Measurements from ENCODE around the gene CHRNG. TPM values are rescaled to one million over a fixed set of nuclear protein-coding genes. Genes with fewer than 3 reads are reported as not detected.

CHRNG gene
- total and polyA plus RNA-seq, 2 donors (not counting 3 experiments of a cell fraction or from before 2014, with no cell fraction given) = not detected

GRCh38 chr2:232587512-232587911, 48.0 kb downstream of the CHRNG start:
- H3K36me3 ChIP-seq (ENCODE audit: control insufficient read depth in 2 of 2, extremely low read depth in 1 of 2, insufficient read depth in 2 of 2, low read length in 2 of 2) = no peaks in the 10 kb centered on the region
- dilution Hi-C loops (cut with MboI; ENCODE audit: extremely low pct_ligation_motif_present, low sequenced_read_pairs) (no loop called here), intact Hi-C loops (cut with micrococcal nuclease) (no loop called here)
- H4K20me1 ChIP-seq (replicated peaks; ENCODE audit: control insufficient read depth, extremely low read depth, insufficient read depth, low read length) = no peaks in the 10 kb centered on the region
- ChIA-PET POLR2A (no interaction called here), CTCF (no interaction called here)
- H3K27me3 ChIP-seq (ENCODE audit: control insufficient read depth in 2 of 2, insufficient read depth in 2 of 2, low read length in 2 of 2) = no peaks in the 10 kb centered on the region
- no peak overlapping the region for H2AFZ ChIP-seq (ENCODE audit: low read depth, low read length)
- H3K27ac ChIP-seq (ENCODE audit: insufficient read depth, low read depth, low read length) = no peak overlapping the region
- TF ChIP-seq MAX (IDR thresholded peaks at IDR 0.05; ENCODE audit: insufficient read depth, insufficient read length) (no peak), POLR2AphosphoS5 (IDR thresholded peaks at IDR 0.05; ENCODE audit: insufficient read depth, low read depth, low read length) (no peak), POLR2A (IDR thresholded peaks at IDR 0.05; ENCODE audit: low read depth, low read length) (no peak), EZH2 (IDR thresholded peaks at IDR 0.05; ENCODE audit: borderline replicate concordance, low read depth, low read length, severe bottlenecking) (no peak), CTCF (IDR thresholded peaks at IDR 0.05; ENCODE audit: extremely low read depth in 1 of 2, insufficient read depth in 1 of 2, low read depth in 1 of 2, low read length in 2 of 2) (no peak), GATA2 (IDR thresholded peaks at IDR 0.05; ENCODE audit: insufficient read depth, insufficient read length, low read depth, low read length) (no peak)
- no peak overlapping the region for H3K4me2 ChIP-seq (ENCODE audit: insufficient read depth, low read length)
- no peak overlapping the region for H3K4me3 ChIP-seq (replicated peaks in 1 of 3; ENCODE audit: insufficient read depth in 1 of 3, low read depth in 1 of 3, low read length in 3 of 3)
- no TSS peak for BruUV-seq (replicated peaks)
- H3K9ac ChIP-seq (replicated peaks; ENCODE audit: extremely low read depth, insufficient read depth, low read length) = no peak overlapping the region
- H3K9me3 ChIP-seq (replicated peaks; ENCODE audit: control insufficient read depth, insufficient read depth, low read length) = no peaks in the 10 kb centered on the region
- DNase-seq (ENCODE audit: low read depth, low spot score) (no peak), FAIRE-seq (no peak)
- H3K9me1 ChIP-seq (replicated peaks; ENCODE audit: control insufficient read depth, extremely low read depth, insufficient read depth, low read length) = no peaks in the 10 kb centered on the region
- H3K79me2 ChIP-seq (ENCODE audit: control insufficient read depth, insufficient read depth, low read length) = no peaks in the 10 kb centered on the region
- H3K4me1 ChIP-seq (ENCODE audit: control insufficient read depth, extremely low read depth, insufficient read depth, low read length) = peaks cover 2% of the 10 kb centered on the region

- FAIRE-seq (no peak), DNase-seq (ENCODE audit: low read depth, low spot score) (no peak)
- TF ChIP-seq MYC (IDR thresholded peaks at IDR 0.05; ENCODE audit: low read depth, low read length) = no peak
- TF ChIP-seq JUN (IDR thresholded peaks at IDR 0.05; ENCODE audit: borderline replicate concordance, insufficient read depth, insufficient read length, low read depth) = no peak
- no peak for TF ChIP-seq FOS (IDR thresholded peaks at IDR 0.05; ENCODE audit: borderline replicate concordance, insufficient read depth, low read length)
- TF ChIP-seq CTCF (IDR thresholded peaks at IDR 0.05; ENCODE audit: extremely low read depth in 1 of 2, insufficient read depth in 1 of 2, low read depth in 1 of 2, low read length in 2 of 2) = no peak
- no peak for TF ChIP-seq EZH2 (IDR thresholded peaks at IDR 0.05; ENCODE audit: borderline replicate concordance, low read depth, low read length, severe bottlenecking)
- no peak for TF ChIP-seq POLR2AphosphoS5 (IDR thresholded peaks at IDR 0.05; ENCODE audit: insufficient read depth, low read depth, low read length)
- TF ChIP-seq POLR2A (IDR thresholded peaks at IDR 0.05; ENCODE audit: low read depth, low read length) = no peak
- TF ChIP-seq MAX (IDR thresholded peaks at IDR 0.05; ENCODE audit: insufficient read depth, insufficient read length) = no peak
- H3K9ac ChIP-seq (replicated peaks; ENCODE audit: extremely low read depth, insufficient read depth, low read length) = no peak overlapping the region
- ChIA-PET CTCF (no interaction called here), POLR2A (no interaction called here)
- peaks cover 7% of the 10 kb centered on the region for H3K4me1 ChIP-seq (ENCODE audit: control insufficient read depth, extremely low read depth, insufficient read depth, low read length)
- no peaks in the 10 kb centered on the region for H3K27me3 ChIP-seq (ENCODE audit: control insufficient read depth in 2 of 2, insufficient read depth in 2 of 2, low read length in 2 of 2)
- H3K4me2 ChIP-seq (ENCODE audit: insufficient read depth, low read length) = no peak overlapping the region
- H3K79me2 ChIP-seq (ENCODE audit: control insufficient read depth, insufficient read depth, low read length) = no peaks in the 10 kb centered on the region
- no peaks in the 10 kb centered on the region for H3K9me3 ChIP-seq (replicated peaks; ENCODE audit: control insufficient read depth, insufficient read depth, low read length)
- dilution Hi-C loops (cut with MboI; ENCODE audit: extremely low pct_ligation_motif_present, low sequenced_read_pairs) = no loop called here
- H3K9me1 ChIP-seq (replicated peaks; ENCODE audit: control insufficient read depth, extremely low read depth, insufficient read depth, low read length) = no peaks in the 10 kb centered on the region
- no peak overlapping the region for H2AFZ ChIP-seq (ENCODE audit: low read depth, low read length)
- no peaks in the 10 kb centered on the region for H3K36me3 ChIP-seq (ENCODE audit: control insufficient read depth in 2 of 2, extremely low read depth in 1 of 2, insufficient read depth in 2 of 2, low read length in 2 of 2)
- no peak overlapping the region for H3K27ac ChIP-seq (ENCODE audit: insufficient read depth, low read depth, low read length)
- intact Hi-C loops (cut with micrococcal nuclease) = no loop called here
- no TSS peak for BruUV-seq (replicated peaks)
- H3K4me3 ChIP-seq (replicated peaks in 1 of 3; ENCODE audit: insufficient read depth in 1 of 3, low read depth in 1 of 3, low read length in 3 of 3) = no peak overlapping the region
- H4K20me1 ChIP-seq (replicated peaks; ENCODE audit: control insufficient read depth, extremely low read depth, insufficient read depth, low read length) = no peaks in the 10 kb centered on the region
Measured at GRCh38 chr2:232588031-232588430, 48.5 kb downstream of the CHRNG start.

Measured in endothelial cell of umbilical vein (primary cell).